ENCODE data around the gene SH3GL3. TPM values are rescaled to one million over a fixed set of nuclear protein-coding genes. Genes with fewer than 3 reads are reported as not detected.

Gene SH3GL3
- total RNA-seq, 1 donor from 2014 or later = not detected

- peaks cover 0 to 6% of the 10 kb centered on the region in 2 donors for H3K36me3 ChIP-seq
- peaks cover 9 to 32% of the 10 kb centered on the region in 2 donors for H3K4me1 ChIP-seq
- H3K4me3 ChIP-seq = peak overlapping the region; percentile 71 to 74
- no peak for DNase-seq (ENCODE audit: low spot score in 2 of 2)
- intact Hi-C loops (cut with DNase I) = loop anchor here (2.0 kb wide), 1 partner anchor 92 kb away; no protein-coding TSS in a partner anchor
- TF ChIP-seq CTCF (IDR thresholded peaks at IDR 0.05) = no peak
- H3K27me3 ChIP-seq = no peaks in the 10 kb centered on the region
- peak overlapping the region; percentile 89 to 91 for H3K27ac ChIP-seq
- no peaks in the 10 kb centered on the region for H3K9me3 ChIP-seq
Measured at GRCh38 chr15:83655237-83655616, 208.1 kb downstream of the SH3GL3 start.

GRCh38 chr15:83656192-83656591, 209.1 kb downstream of the SH3GL3 start:
- Histone ChIP-seq H3K36me3 (peaks cover 0 to 10% of the 10 kb centered on the region in 2 donors), H3K4me1 (peaks cover 9 to 32% of the 10 kb centered on the region in 2 donors), H3K4me3 (peak overlapping the region in 1 of 2 donors; percentile 71), H3K9me3 (no peaks in the 10 kb centered on the region), H3K27ac (peak overlapping the region; percentile 89 to 91), H3K27me3 (no peaks in the 10 kb centered on the region)
- TF ChIP-seq CTCF (IDR thresholded peaks at IDR 0.05) = no peak
- intact Hi-C loops (cut with DNase I) = no loop called here
- DNase-seq (ENCODE audit: low spot score in 2 of 2) = no peak

- Histone ChIP-seq H3K36me3 (peaks cover 0 to 10% of the 10 kb centered on the region in 2 donors), H3K27me3 (no peaks in the 10 kb centered on the region), H3K27ac (peak overlapping the region in 1 of 2 donors; percentile 12), H3K4me1 (peaks cover 9 to 32% of the 10 kb centered on the region in 2 donors), H3K9me3 (no peaks in the 10 kb centered on the region), H3K4me3 (no peak overlapping the region)
- intact Hi-C loops (cut with DNase I) = no loop called here
- DNase-seq (ENCODE audit: low spot score in 2 of 2) = no peak
- TF ChIP-seq CTCF (IDR thresholded peaks at IDR 0.05) = no peak
Measured at GRCh38 chr15:83656943-83657528, 209.9 kb downstream of the SH3GL3 start.

- DNase-seq (ENCODE audit: low spot score in 2 of 2) = no peak
- peak overlapping the region; percentile 56 to 78 for H3K27ac ChIP-seq
- no peak overlapping the region for H3K4me3 ChIP-seq
- H3K27me3 ChIP-seq = no peaks in the 10 kb centered on the region
- H3K4me1 ChIP-seq = peaks cover 9 to 32% of the 10 kb centered on the region in 2 donors
- peaks cover 0 to 10% of the 10 kb centered on the region in 2 donors for H3K36me3 ChIP-seq
- TF ChIP-seq CTCF (IDR thresholded peaks at IDR 0.05) = peak in 1 of 3 experiments; percentile 27
- intact Hi-C loops (cut with DNase I) = no loop called here
- no peaks in the 10 kb centered on the region for H3K9me3 ChIP-seq
Measured at GRCh38 chr15:83657549-83657948, 210.4 kb downstream of the SH3GL3 start.

GRCh38 chr15:83658430-83659416, 211.6 kb downstream of the SH3GL3 start:
- TF ChIP-seq CTCF (IDR thresholded peaks at IDR 0.05) = no peak
- H3K36me3 ChIP-seq = peaks cover 0 to 10% of the 10 kb centered on the region in 2 donors
- H3K4me1 ChIP-seq = peaks cover 5 to 28% of the 10 kb centered on the region in 2 donors
- DNase-seq (ENCODE audit: low spot score in 2 of 2) = no peak
- H3K4me3 ChIP-seq = no peak overlapping the region
- H3K27me3 ChIP-seq = no peaks in the 10 kb centered on the region
- H3K9me3 ChIP-seq = no peaks in the 10 kb centered on the region
- intact Hi-C loops (cut with DNase I) = no loop called here
- H3K27ac ChIP-seq = peak overlapping the region; percentile 56 to 78

Data from ascending aorta (tissue), 2 donors.